ENCODE data around the gene SLC6A19.
"Not testable (repeated sequence)": the region's sequence is repeated elsewhere in the genome, so short reads cannot be mapped to it uniquely, and the experiment has no call there.

The SLC6A19 gene

DNA sequence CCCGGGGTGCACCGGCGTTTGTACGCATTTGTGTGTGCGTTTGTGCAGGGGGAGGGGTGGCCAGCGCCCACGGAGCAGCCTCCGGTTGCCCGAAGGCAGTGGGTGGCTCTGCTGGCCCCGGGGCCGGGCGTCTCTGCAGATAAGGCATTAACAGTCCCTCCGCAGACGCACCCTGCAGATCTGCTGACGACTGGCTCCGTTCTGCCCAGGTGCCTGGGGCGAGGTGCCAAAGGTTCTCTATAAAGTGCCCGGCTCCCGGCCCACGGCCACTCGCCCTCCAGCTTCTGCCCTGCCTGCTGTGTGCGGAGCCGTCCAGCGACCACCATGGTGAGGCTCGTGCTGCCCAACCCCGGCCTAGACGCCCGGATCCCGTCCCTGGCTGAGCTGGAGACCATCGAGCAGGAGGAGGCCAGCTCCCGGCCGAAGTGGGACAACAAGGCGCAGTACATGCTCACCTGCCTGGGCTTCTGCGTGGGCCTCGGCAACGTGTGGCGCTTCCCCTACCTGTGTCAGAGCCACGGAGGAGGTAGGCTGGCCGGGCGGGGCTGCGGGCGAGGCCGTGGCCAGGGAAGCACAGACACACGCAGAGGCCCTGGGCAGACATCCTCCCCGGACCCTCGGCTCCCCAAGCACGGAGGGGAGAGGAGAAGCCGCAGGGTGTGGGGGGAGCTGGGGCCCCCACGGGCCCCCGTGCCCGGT is at the start of gene SLC6A19:
Gene SLC6A19, plus strand, starts transcription at position 269 of the 699 bp plus-strand sequence. Its CDS starts 56 bp downstream, at position 325.
- DNase-seq, result no peak

DNA sequence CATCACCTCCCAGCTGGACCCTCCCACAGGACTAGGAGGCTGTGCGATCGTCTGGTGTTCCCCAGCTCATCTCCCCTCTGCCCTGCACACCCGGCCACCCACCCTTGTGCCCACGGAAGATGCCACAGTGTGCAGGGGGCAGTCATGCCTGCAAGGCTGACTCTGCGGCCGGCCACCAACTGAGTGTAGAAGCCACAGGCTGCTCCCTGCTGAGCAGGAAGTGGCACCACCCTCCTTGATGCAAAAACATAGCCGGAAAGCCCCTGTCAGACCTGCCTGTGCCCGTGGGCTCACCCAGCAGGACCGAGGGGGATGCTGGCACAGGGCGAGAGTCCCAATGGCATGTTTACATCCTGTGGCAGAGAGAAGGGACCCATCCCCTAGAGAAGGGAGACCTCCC is 49.2 kb upstream of the SLC6A19 start:
- no peak for DNase-seq

DNA sequence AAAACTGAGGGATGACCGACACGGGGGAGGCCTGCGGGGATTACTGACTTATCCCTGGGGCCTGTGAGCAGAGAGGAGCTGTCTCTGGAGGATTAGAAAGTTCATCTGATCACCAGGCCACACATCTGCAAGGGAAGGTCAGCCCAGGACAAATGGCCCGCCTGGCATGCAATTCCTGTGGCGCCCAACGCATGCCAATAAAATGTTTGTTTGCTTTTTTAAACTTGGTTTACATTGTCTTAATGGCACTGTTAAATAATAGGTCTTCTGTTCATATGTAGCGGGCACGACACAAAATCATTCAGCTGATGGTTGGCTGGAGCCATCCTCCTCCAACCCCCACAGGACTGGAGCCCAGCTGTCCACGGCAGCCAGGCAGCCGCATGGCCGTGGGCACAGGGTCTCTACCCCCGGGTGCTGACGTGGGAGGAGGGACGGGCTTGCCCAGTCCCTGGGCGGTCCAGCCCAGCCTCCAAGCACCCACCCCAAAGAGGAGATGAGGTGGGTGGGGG is 48.6 kb upstream of the SLC6A19 start:
- DNase-seq, result no peak

DNA sequence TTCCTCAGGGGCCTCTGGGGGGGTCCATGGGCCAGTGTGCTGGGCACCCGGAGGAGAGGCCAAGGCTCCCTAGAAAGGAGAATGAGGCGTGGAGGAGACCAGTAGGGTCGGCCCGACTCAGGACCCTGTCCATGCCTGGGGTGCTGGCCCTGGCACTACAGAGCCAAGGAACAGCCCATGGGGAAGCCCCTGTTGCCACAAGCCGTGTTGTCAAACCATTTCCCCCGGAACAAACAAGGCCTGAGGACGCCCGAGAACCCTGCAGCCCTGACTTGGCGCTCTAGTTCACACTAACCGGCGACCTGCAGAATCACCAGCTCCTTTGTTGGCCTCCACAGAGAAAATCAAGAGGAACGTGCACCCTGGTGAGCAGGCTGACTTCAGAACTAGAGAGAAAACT is 48.0 kb upstream of the SLC6A19 start:
- no peak for DNase-seq

DNA sequence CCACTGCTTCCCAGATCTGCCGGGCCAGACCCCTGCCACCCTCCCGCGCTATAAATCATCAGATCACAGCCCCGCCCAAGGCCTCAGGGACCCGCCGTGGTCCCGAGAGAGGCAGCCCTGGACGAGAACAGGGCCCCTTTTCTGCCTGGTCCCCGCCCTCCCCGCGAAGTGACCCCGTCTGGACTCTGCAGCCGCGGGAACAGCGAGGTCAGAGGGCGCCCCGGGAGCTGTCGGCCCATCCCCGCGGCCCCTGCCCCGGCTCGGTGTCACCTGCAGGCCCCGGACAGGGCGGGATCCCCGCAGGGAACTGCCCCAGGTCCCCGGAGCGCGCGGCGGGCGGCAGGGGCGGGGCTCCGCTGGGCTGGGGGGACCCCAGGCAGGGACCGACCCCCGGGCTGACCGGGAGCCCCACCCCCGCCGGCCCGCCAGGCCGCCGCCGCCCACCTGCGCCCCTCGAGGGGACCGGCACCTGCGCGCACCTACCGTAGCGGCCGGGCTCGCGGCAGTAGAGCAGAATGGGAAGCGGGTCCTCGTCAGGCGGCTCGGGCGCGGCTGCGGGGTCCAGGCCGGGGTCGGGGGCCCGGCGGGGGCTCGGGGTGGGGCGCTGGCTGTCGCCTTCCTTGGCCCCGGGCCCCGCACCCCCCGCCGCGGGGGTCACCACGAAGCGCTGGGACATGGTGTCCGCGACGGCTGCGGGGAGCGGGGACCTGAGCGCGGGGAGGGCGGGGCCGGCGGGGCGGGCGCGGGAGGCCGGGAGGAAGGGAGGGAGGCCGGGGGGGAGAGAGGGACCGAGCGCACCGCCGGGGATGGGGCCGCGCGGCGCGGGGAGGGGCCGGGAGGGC is 46.0 kb upstream of the SLC6A19 start:
- DNase-seq, result no peak

DNA sequence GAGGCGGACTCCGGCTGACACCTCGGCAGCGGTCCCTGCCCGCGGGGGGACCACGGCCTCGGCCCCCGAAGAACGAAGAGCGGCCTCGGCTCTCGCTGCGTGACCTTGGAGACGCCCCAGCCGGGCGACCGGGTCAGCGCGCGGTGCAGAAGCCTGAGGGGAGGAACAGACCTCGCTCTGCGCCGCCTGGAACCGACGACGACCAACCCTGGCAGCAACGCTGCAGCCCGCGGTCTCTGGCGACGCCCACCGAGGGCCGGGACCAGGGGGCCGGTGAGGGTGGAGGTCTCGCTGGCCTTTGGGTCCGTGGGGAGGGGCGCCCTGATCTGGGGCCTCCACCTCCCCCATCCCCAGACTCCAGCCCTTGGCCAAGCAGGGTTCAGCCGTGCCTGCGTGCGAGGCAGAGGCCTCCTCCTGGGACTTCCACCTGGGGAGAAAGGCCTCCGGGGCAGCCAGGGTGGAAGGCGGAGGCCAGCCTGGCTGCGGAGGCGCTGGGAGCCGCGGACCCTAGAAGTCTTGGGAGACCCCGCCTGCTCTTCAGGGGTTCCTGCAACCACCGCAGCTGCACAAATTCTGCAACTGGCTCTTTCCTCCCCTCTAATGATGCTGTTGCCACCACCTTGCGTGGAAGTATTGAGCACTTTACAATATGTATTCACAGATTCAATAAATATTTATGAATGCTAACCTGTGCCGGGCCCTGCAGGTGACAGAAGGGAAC is 45.2 kb upstream of the SLC6A19 start:
- DNase-seq, result no peak

DNA sequence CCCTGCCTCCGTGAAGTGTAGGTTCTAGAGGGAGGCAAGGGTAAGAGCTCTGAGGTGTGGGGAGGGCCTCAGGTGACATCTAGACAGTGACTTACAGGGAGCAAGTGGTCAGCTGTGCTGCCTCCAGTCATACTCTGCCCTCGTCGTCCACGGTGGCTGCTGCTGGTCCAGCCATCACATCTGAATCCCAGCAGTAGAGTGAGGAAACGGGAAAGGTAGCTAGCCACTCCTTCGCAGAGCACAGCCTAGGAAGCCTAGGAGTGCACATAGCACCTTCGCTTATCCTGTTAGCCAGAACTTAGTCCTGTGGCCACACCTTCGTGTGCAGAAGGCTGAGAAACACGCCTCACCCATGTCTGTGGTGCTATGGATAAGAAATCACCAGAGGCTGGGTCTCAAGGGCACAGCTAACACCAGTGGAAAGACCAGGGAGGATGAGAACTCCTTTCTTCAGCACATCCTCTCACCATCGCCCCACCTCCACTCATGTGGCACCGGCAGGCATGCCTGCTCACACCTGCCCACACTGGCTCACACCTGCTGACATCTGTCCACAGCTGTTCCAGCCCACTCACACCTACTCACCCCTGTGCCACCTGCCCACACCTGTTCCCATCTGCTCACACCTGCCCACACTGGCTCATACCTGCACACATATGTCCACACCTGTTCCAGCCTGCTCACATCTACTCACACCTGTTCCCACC is 44.5 kb upstream of the SLC6A19 start:
- DNase-seq, result no peak

DNA sequence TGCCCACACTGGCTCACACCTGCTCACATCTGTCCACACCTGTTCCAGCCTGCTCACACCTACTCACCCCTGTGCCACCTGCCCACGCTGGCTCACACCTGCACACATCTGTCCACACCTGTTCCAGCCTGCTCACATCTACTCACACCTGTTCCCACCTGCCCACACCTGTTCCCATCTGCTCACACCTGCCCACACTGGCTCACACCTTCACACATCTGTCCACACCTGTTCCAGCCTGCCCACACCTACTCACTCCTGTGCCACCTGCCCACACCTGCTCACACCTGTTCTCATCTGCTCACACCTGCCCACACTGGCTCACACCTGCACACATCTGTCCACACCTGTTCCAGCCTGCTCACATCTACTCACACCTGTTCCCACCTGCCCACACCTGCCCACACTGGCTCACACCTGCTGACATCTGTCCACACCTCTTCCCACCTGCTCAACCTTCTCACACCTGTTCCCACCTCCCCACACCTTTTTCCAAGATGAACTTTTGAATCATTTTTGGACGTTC is 43.9 kb upstream of the SLC6A19 start:
- DNase-seq, result not testable (repeated sequence)

DNA sequence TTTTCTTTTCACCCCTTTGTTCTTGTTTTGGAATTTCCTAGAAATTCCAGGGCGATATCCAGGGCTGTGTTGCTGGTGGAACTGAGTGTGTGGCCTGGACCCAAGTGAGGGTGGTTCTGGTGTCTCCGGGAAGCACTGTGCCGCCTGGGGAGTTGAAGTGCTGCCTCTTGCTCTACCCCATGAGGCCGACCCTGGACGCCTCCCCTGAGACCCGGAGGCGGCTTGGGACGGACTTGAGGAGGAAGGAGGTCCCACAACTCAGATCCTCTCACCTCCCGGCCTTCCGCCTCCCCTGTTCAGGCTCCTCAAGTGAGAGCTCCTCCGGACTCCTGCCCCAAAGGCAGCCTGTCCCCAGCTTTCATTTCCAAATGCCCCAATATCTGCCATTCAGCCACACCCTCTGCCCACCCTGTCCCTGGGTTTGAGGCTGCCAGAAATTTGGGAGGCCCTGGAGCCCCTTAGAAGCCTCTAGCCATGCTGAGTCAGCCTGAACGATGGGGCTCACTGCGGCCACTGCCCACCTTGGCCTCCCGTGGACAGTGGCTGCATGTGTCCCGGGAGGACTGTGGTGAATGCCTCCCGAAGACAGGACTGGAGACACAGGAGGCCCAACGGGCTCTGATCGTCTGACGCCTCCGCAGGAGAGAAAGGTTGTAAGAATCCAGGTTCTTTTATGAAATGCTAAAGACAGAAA is 42.6 kb upstream of the SLC6A19 start:
- DNase-seq, result no peak

DNA sequence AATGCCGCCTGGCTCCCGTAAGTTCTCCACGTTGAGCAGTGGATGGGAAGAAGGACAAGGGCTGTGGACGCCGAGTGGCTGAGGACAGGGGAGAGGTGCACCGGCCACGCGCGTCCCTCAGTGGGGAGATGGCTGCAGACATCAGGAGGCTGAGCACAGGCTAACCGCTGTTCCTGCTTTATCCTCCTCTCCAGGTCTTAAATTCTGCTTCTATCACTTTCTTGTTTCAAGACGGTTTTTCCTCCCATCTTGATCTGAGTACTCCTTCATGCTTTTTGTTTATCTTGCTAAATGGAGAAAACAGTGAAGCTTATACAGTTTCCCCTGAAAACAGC is 42.1 kb upstream of the SLC6A19 start:
- DNase-seq, result no peak

DNA sequence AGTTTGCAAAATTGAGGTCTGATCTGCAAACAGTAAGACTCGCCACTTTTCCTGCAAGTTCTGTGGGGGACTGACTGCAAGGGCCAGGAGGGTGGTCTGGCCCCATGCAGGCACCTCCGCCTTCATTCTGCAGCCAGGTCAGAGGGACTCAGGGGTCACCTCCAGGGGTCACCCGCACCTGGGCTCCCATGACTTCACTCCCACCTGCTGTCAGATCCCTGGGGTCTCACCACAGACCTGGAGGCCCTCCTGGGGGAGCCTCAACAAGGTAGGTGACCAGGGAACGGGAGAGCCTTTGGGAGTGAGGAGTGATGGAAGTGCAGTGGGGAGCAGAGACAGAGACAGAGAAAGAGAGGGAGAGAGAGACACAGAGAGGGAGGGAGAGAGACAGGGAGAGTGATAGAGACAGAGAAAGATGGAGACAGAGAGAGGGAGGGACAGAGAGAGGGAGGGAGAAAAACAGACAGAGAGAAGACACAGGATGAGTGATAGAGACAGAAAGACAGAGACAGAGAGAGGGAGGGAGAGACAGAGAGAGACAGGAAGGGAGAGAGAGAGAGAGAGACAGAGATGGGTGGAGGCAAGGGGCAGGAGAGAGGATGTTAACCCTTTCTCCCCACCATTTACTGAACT is 41.5 kb upstream of the SLC6A19 start:
- DNase-seq, result no peak

DNA sequence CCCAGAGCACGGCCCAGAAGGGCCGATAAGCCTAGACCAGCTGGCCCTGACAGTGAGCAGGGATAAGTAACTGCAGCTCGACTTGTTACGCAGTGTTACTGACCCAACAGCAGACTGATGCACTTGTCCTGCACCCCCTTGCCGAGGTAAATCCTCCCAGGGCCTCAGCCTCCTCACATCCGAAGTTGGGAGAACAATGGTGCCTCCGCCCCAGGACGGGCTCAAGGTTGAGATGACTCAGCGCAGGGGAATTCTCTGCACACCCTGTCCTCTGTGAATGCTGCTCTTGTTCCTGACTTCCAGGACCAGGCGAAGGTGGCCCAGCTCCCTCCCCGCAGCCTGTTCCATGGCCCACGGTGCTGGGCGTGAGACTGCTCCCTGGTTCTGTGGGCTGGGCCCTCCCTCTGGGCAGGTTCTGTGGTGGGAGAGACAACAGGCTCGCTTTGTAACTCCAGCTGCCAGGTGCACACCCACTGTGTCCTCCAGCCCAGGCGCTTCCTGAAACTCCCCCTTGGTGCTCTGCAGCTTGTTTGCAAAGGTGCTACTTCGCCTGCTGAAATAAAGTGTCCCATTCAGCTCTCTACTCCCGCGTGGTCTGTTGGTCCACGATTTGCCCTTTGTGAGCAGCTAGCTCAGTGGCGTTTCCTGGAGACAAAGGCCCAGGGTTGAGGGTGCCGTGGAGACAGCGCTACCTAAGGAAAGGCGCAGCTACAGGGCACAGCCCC is 40.1 kb upstream of the SLC6A19 start:
- DNase-seq, result no peak

DNA sequence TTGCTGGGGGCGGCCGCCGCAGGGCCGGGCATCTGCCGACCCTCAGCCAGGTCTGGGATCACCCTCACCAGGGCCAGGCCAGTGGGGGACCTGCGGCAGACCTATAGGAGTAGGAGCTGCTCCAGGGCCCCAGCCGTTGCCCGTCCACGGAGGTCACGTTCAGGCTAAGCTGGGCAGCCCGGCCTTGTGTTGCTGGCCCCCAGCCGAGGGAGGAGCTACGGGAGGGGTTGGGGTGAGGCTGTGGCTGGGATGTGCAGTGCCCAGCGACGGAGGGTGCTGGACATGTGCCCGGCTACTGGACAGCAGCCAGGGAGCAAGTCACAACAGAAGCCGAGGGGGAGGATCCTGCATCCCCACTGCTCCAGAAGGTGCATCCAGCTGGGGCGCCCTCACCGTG is 39.6 kb upstream of the SLC6A19 start:
- no peak for DNase-seq

DNA sequence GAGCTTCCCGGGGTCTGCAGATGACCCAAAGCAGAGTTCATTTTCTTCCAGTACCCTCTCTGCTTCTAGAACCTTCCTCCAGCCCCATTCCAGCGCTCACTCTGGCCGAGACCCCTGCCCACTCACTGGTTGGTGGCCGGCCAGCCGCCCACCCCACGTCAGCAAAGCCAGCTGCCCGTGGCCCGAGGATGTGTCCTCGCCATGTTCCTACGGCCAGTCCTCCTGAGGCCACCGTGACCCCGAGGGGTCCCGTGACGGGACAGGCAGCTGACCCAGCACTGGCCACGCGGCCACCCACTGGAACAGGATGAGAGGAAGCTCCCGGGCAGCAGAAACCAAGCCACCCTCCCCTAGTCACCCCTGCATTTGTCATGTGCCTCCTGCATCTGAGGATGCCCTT is 39.1 kb upstream of the SLC6A19 start:
- no peak for DNase-seq

DNA sequence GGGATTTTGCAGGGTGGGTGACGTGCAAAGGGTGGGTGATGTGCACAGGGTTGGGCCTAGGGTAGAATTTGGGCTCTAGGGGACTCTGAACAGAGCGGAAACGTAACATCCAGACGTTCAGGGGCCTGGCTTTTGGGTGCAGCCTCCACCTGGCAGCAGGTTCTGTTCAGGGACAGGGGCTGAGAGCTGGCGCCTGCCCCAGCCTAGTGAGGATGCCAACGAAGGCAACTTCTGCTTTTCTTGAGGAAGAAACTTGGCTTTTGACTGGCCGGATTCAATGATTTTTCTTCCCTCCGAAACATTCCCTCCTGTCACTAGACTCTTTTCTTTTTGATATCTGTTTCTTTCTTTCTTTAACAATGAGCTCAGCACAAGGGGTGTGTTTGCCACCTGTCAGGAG is 38.6 kb upstream of the SLC6A19 start:
- DNase-seq, result no peak

DNA sequence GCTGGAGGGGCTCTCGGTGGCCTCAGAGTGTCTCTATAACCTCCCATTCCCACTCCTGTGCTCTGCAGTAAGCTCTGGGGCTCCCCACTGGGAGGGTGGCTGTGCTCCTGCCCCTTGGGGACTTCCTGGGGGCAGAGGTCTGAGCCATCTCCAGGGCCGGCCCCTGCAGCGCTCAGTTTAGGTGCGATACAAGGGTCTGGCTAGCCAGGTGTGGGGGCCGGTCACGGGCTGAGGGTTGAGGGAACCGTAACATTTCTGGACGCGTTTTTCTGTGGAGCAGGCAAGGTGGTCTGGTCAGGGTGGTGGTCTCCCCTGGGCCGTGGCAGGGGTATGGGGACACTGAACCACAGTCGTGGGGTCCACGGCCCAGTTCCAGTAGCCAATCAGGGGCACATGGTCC is 38.0 kb upstream of the SLC6A19 start:
- no peak for DNase-seq

DNA sequence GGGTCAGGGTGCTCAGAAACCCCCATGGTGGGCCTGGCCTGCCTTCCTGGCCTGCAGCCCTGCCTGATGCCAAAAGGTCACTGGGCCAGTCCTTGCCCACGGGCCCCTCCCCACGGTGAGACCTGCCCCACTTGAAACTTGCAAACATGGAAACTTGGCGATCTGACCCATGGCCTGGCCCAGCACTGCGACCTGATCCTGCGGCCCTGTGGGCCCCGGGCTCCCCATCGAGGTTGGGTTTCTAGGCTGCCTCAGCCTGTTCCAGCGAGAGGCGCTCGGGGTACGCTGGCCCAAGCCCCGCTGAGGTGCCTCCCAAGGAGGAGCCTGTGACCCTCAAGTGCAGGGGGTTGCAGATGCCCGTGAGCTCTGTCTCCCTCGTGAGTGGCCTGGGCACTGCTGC is 37.5 kb upstream of the SLC6A19 start:
- DNase-seq, result no peak

DNA sequence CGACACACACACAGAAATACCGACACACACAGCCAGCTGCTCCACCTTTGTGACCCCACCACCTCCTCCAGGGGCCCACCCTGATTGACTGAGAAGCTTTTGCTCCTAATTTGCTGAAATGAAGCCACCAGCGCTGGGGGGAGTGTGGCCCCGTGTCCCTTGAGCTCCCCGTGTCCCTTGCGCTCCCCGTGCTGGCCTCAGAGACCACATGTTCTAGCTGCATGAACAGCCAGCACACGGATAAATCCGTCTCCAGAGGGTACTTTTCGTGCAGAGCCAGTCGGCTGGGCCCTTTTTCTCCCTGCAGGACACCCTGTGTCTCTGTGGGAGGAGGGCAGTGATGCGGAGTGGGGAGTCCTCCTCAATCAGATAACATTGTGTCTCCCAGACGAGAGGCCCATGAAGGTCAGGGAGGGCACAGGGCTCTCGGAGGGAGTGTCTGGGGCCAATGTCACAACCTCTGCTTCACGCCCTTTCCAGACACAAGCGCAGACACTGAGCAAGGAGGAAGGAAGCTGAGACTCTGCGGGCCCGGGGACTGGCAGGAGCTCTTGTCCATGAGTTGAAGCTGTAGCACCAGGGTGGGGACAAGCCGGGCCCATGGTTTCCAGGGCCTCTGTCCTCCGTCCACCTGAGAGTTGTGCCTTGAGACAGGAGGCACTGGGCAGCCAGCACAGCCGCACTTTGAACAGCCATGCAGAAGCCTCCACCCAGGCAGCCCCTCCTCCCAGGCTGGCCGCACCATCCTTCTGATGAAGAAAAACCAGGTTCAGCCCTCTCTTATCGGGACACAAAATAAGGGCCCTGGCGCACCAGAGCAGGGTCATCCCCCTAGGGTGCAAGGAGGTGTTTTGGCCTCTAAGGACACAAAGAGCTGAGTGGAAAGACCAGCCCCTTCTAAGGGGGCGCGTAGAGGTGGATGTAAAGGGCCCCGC is 36.4 kb upstream of the SLC6A19 start:
- DNase-seq, result no peak

DNA sequence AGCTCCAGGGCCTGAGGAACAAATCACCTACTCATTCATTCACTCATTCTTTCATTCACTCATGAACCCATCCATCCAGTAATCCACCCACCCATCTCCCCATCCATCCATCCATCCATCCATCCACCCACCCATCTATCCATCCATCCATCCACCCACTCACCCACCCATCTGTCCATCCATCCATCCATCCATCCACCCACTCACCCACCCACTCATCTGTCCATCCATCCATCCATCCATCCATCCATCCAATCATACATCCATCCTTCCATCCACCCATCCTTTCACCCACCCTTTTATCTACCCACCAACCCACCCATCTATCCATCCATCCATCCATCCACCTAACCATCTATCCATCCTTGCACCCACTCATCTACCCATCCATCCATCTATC is 35.5 kb upstream of the SLC6A19 start:
- no peak for DNase-seq

DNA sequence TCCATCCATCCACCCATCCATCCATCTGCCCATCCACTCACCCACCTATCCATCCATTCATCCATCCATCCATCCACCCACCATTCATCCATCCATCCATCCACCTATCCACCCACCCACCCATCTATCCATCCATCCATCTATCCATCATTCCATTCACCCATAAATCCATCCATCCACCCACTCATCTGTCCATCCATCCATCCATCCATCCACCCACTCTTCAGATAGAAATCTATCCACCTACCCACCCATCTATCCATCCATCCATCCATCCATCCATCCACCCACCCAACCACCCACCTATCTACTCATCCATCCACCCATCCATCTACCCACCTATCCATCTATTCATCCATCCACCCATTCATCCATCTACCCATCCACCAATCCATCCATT is 35.0 kb upstream of the SLC6A19 start:
- no peak for DNase-seq
